ENCODE measurements around the gene HIPK2. TPM values are rescaled to one million over a fixed set of nuclear protein-coding genes. Genes with fewer than 3 reads are reported as not detected.
"Not testable (repeated sequence)": the region's sequence is repeated elsewhere in the genome, so short reads cannot be mapped to it uniquely, and the experiment has no call there.

HIPK2 gene
- total RNA-seq, 4 donors from 2014 or later = 17.9 to 35.9 (median 22.4) TPM

GRCh38 chr7:139560199-139560598, 217.6 kb downstream of the HIPK2 start:
- no peak for ATAC-seq
- 83 to 85% methylated on average over 1 to 2 of the region's 2 CpGs for WGBS, 2 donors (ENCODE audit: low coverage in 1 of 2)
- no peaks in the 10 kb centered on the region for H3K36me3 ChIP-seq

GRCh38 chr7:139559364-139560105, 218.3 kb downstream of the HIPK2 start:
- H3K4me1 ChIP-seq = no peaks in the 10 kb centered on the region
- no peak overlapping the region for H3K27ac ChIP-seq
- ATAC-seq = no peak
- H3K9me3 ChIP-seq = no peaks in the 10 kb centered on the region
- no peak for TF ChIP-seq POLR2A (IDR thresholded peaks at IDR 0.05)
- H3K36me3 ChIP-seq = no peaks in the 10 kb centered on the region
- H3K4me3 ChIP-seq = no peak overlapping the region
- 78 to 100% methylated on average over 3 to 5 of the region's 18 CpGs for WGBS, 2 donors (ENCODE audit: low coverage in 1 of 2)
- peaks cover 30% of the 10 kb centered on the region for H3K27me3 ChIP-seq

More at GRCh38 chr7:139560199-139560598, 217.6 kb downstream of the HIPK2 start:
- Histone ChIP-seq H3K27ac (no peak overlapping the region), H3K9me3 (no peaks in the 10 kb centered on the region), H3K4me3 (no peak overlapping the region), H3K27me3 (peaks cover 30% of the 10 kb centered on the region), H3K4me1 (no peaks in the 10 kb centered on the region)
- TF ChIP-seq CTCF (IDR thresholded peaks at IDR 0.05) (no peak), EP300 (IDR thresholded peaks at IDR 0.05) (no peak), POLR2AphosphoS5 (IDR thresholded peaks at IDR 0.05) (no peak), POLR2A (IDR thresholded peaks at IDR 0.05) (no peak)

- H3K4me1 ChIP-seq = no peaks in the 10 kb centered on the region
- H3K36me3 ChIP-seq = no peaks in the 10 kb centered on the region
- H3K27me3 ChIP-seq = peaks cover 30% of the 10 kb centered on the region
- H3K9me3 ChIP-seq = no peaks in the 10 kb centered on the region
- TF ChIP-seq EP300 (IDR thresholded peaks at IDR 0.05) (no peak), POLR2AphosphoS5 (IDR thresholded peaks at IDR 0.05) (no peak), CTCF (IDR thresholded peaks at IDR 0.05) (no peak), POLR2A (IDR thresholded peaks at IDR 0.05) (no peak)
- WGBS, 2 donors (ENCODE audit: low coverage in 1 of 2) = 70 to 76% methylated on average over 6 to 8 of the region's 8 CpGs
- no peak for ATAC-seq
- no peak overlapping the region for H3K27ac ChIP-seq
- no peak overlapping the region for H3K4me3 ChIP-seq
Measured at GRCh38 chr7:139557857-139558581, 219.8 kb downstream of the HIPK2 start.

GRCh38 chr7:139553991-139554700, 223.7 kb downstream of the HIPK2 start:
- not testable (repeated sequence) for ATAC-seq, H3K27ac ChIP-seq, H3K36me3 ChIP-seq, H3K9me3 ChIP-seq, H3K4me3 ChIP-seq, H3K4me1 ChIP-seq
- peaks cover 21% of the 10 kb centered on the region for H3K27me3 ChIP-seq
- 94% methylated on average over 4 of the region's 8 CpGs; no CpG with 5 or more reads in 1 of the 2 donors for WGBS, 2 donors (ENCODE audit: low coverage in 1 of 2)

GRCh38 chr7:139548302-139549028, 229.3 kb downstream of the HIPK2 start:
- Histone ChIP-seq H3K27ac (no peak overlapping the region), H3K4me3 (no peak overlapping the region), H3K4me1 (no peaks in the 10 kb centered on the region), H3K9me3 (no peaks in the 10 kb centered on the region), H3K36me3 (no peaks in the 10 kb centered on the region), H3K27me3 (no peaks in the 10 kb centered on the region)
- TF ChIP-seq POLR2AphosphoS5 (IDR thresholded peaks at IDR 0.05) = no peak
- no peak for TF ChIP-seq POLR2A (IDR thresholded peaks at IDR 0.05)
- no peak for TF ChIP-seq CTCF (IDR thresholded peaks at IDR 0.05)
- TF ChIP-seq EP300 (IDR thresholded peaks at IDR 0.05) = no peak
- 92 to 95% methylated on average over 2 to 4 of the region's 5 CpGs for WGBS, 2 donors (ENCODE audit: low coverage in 1 of 2)
- no peak for ATAC-seq
